Fibroblast of lung (primary cell): ENCODE results near the gene MRPS31.

Experiments used
- CTCF ChIP-seq, 2 donors: IDR thresholded peaks in 1 of 2; conservative IDR thresholded peaks in 1 of 2; 1 replicate in 1 of 2; 2 replicates in 1 of 2; pipeline ENCODE4 v1.5.1; 2011 to 2012; ENCODE audit warnings: low read length in 2 of 2, control low read depth in 1 of 2, inconsistent platforms in 1 of 2, low read depth in 1 of 2, mild to moderate bottlenecking in 1 of 2
- EZH2 ChIP-seq: IDR thresholded peaks from 2 replicates; pipeline ENCODE4 v1.5.1; 2012; ENCODE audit warnings: low read length, control low read depth, mild to moderate bottlenecking; ENCODE audit errors: missing control alignments

- TF ChIP-seq EZH2 (no peak), CTCF (conservative IDR thresholded peaks at IDR 0.05 in 1 of 2, IDR thresholded peaks at IDR 0.05 in 1 of 2; ENCODE audit: low read depth in 1 of 2, low read length in 2 of 2) (no peak)
These were observed 90.2 kb downstream of the MRPS31 start for GRCh38 chr13:40680659-40681323.
